Measurements from ENCODE around the gene OR4Q3.
"Not testable (repeated sequence)": the region's sequence is repeated elsewhere in the genome, so short reads cannot be mapped to it uniquely, and the experiment has no call there.

The OR4Q3 gene

DNA sequence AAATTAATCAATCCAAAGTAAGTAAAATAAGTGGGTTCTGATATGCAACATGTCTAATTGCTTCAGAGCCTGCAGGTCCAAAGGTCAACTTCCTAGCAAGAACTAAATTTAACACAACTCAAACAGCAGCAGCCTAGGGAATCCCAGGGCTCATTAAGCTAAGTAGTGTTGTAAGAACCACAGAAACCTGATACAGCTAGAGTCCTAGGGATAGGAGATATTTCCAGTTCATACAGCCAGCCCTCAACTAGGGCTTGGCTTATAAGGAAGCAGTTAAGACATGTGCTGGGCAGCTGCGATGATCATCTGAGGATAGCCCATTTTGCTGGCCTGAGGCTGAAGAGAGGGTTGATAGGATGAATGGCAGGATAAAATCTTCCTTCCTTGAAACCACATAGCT, at the start of gene OR4Q3:
Gene OR4Q3, plus strand, starts transcription at position 316 of the 400 bp plus-strand sequence.
- no peak for DNase-seq (ENCODE audit: low spot score)

GRCh38 chr14:19729359-19729758, 14.0 kb upstream of the OR4Q3 start:
- no peak for DNase-seq (ENCODE audit: low spot score)

DNA sequence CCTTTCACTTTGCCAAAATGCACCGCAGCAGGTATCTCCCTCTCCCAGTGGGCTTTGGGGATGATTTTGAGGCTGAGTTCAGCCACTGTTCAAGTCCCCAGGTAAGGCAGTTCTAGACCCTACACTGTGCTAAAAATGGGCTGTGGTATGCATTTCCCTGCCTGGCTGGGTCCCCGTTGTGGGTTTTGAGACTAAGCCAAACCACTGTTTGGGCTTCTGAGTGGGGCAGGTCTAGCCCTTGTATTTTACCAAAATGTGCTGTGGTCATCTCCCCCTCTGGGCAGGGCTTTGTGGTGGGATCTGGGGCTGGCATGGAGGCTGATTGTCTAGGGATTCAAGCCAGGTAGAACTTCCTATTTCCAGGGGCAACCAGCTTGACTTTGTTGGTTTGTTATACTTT, 13.6 kb upstream of the OR4Q3 start:
- no peak for DNase-seq (ENCODE audit: low spot score)

GRCh38 chr14:19733893-19734292, 9.5 kb upstream of the OR4Q3 start:
- not testable (repeated sequence) for DNase-seq (ENCODE audit: low spot score)

GRCh38 chr14:19752316-19752715, 8.9 kb downstream of the OR4Q3 start:
- not testable (repeated sequence) for DNase-seq (ENCODE audit: low spot score)

- no peak for DNase-seq (ENCODE audit: low spot score)
Observed at GRCh38 chr14:19754172-19754571, 10.8 kb downstream of the OR4Q3 start.

DNA sequence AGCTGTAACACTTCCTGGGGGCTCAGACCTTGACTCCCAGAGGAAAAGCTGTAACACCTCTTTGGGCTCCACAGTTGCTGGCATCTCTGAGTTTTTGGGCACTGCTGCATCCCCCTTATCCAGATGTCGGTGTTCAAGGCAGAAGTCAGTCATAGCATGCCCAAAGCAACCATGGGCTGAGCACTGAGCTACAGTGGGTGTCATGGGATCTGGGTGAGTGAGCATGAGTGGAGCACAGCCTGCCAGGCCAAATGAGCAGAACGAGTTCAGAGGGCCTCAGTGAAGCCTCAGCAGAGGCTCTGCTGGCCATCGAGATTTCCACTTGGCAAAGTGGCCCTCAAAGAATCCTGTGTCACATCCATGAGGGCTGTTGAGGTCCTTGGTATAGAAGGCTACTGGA, 28.1 kb downstream of the OR4Q3 start:
- not testable (repeated sequence) for DNase-seq (ENCODE audit: low spot score)

DNA sequence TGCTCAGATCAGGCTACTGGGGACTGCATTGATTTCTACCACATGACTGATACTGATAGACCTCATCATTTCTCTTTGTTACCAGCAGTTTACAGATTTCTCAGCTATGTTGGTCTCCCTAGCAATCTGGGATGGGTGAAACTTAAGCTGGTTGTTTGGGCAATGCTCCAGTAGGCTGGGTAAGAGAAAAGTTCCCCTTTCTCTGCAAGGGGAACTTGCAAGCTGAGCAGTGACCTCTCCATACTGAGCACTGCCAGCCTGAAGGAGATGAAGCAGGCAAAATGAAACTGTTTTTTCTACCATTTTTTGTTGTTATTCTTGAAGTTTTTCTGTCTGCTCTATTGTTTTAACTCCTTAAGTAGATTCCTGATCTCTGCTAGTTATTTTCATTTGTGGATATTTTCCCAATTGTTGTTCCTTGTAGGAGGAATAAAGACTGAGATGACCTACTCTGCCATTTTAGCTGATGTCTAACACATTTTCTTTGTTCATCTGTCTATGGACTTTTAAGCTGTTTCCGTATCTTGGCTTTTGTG, 28.6 kb downstream of the OR4Q3 start:
- DNase-seq (ENCODE audit: low spot score): no peak

DNA sequence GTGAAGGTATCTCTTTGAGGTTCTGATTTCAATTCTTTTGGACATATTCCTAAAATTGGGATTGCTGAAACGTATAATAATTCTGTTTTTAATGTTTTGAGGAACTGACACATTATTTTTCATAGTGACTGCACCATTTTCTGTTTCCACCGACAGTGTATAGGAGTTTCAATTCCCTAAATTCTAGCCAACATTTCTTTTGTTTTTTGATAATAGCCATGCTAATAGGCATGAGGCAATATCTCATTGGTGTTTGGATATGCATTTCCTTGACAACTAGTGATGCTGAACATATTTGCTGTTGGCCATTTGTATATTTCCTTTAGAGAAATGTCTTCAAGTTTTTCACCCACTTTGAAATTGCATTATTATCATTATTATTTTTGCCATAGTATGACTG, 29.1 kb downstream of the OR4Q3 start:
- DNase-seq (ENCODE audit: low spot score): not testable (repeated sequence)

DNA sequence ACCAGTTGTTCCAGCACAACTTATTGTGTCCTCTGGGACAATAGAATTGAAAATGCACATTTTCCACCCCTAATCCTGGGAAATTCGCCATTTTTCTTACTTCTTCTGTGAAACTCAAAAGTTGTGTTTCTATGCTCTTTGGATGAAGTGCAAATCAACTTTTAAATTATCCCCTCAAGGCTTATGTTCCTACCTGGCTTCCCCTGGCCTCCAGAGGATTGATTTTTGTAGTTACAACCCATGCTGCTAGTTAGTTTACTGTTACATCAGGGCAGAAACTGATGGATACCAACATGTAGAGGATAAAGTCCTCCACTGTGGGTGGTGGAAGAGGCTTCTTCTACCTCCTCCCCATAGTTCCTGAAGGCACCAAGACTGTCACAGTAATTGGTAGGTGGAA, 29.8 kb downstream of the OR4Q3 start, which contains the start of gene OR4M1:
Gene OR4M1, plus strand, starts transcription at position 301 of the 400 bp plus-strand sequence. CDS start 6,819 bp downstream, outside the sequence.
- DNase-seq (ENCODE audit: low spot score): not testable (repeated sequence)

- DNase-seq (ENCODE audit: low spot score): no peak
Observed at GRCh38 chr14:19775587-19775986, 32.2 kb downstream of the OR4Q3 start.

GRCh38 chr14:19785848-19786247, 42.5 kb downstream of the OR4Q3 start:
- not testable (repeated sequence) for DNase-seq (ENCODE audit: low spot score)

DNA sequence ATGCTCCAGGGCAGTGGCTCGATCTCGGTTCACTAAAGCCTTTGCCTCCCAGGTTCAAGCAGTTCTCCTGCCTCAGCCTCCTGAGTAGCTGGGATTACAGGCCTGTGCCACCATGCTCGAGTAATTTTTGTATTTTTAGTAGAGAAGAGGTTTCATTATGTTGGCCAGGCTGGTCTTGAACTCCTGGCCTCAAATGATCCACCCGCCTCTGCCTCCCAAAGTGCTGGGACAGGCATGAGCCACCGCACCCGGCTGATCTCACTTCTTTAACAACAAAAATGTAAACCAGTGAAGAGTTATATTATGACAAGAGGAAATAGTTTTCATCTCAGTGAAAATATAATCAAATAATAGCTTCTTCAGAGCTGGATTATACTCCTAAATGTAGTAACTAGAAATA, 43.9 kb downstream of the OR4Q3 start:
- not testable (repeated sequence) for DNase-seq (ENCODE audit: low spot score)

DNA sequence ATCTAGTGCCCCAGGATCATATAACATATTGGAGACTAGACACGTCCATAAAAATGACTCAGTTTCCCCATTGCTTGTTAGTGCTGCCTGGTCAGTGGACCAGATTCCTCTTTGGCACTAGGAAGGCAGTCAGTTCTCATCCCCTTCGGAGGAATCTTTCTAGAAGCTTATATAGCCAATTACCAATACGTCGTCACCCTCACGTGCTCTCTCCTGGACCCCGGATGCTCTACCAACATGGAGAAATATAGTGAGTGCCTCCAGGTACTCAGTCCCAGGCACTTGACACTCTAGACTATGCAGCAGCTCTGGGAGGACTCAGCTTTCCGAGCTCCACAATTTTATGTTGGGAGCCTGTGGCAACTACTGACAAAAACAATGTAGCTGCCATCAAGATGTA, 44.8 kb downstream of the OR4Q3 start:
- not testable (repeated sequence) for DNase-seq (ENCODE audit: low spot score)

DNA sequence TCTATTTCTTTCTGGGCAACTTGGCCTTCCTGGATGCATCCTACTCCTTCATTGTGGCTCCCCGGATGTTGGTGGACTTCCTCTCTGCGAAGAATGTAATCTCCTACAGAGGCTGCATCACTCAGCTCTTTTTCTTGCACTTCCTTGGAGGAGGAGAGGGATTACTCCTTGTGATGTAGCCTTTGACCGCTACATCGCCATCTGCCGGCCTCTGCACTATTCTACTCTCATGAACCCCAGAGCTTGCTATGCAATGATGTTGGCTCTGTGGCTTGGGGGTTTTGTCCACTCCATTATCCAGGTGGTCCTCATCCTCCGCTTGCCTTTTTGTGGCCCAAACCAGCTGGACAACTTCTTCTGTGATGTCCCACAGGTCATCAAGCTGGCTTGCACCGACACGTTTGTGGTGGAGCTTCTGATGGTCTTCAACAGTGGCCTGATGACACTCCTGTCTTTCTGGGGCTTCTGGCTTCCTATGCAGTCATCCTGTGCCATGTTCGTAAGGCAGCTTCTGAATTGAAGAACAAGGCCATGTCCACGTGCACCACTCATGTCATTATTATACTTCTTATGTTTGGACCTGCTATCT, 53.2 kb downstream of the OR4Q3 start:
- not testable (repeated sequence) for DNase-seq (ENCODE audit: low spot score)

Measured in CD4-positive, alpha-beta T cell treated with Interleukin-6 at 100 ng/mL for 8 hours (primary cell).